GM12878 (cell line): ENCODE results near the gene TFR2. TPM values are rescaled to one million over a fixed set of nuclear protein-coding genes. Genes with fewer than 3 reads are reported as not detected.
A peak's percentile ranks its signal among the peaks of the same experiment; 100 is the strongest.

Source experiments
- BRCA1 ChIP-seq: IDR thresholded peaks from 2 replicates; pipeline ENCODE4 v1.6.1; 2011; ENCODE audit warnings: low read depth, low read length, improper control_type of control experiment
- CBX3 ChIP-seq: fragments of 200-600 bp; sonication (generic); IDR thresholded peaks from 2 replicates; pipeline ENCODE4 v1.6.1; 2016; ENCODE audit warnings: low read depth, borderline replicate concordance
- CHD1 ChIP-seq: IDR thresholded peaks from 2 replicates; pipeline ENCODE4 v1.6.1; 2012; ENCODE audit warnings: low read depth, low read length, improper control_type of control experiment
- CHD2 ChIP-seq: IDR thresholded peaks from 2 replicates; pipeline ENCODE4 v1.6.1; 2011; ENCODE audit warnings: low read depth, low read length, improper control_type of control experiment, borderline replicate concordance
- CREM ChIP-seq: IDR thresholded peaks from 2 replicates; pipeline ENCODE4 v1.6.1; 2014; ENCODE audit warnings: antibody characterized with exemption, low read depth
- EED ChIP-seq: sonication (generic); IDR thresholded peaks from 2 replicates; pipeline ENCODE4 v1.6.1; 2016; ENCODE audit warnings: antibody characterized with exemption, low read depth
- ETV6 ChIP-seq, 2 experiments: fragments of 450-650 bp in 1 of 2; IDR thresholded peaks in 1 of 2; conservative IDR thresholded peaks in 1 of 2; 2 replicates each; pipeline ENCODE4 v1.6.1; 2014; ENCODE audit warnings: antibody characterized with exemption in 1 of 2, borderline replicate concordance in 1 of 2, low read depth in 1 of 2, mild to moderate bottlenecking in 1 of 2, moderate library complexity in 1 of 2
- IKZF2 ChIP-seq, 2 experiments: fragments of 450-650 bp; IDR thresholded peaks; 2 replicates each; pipeline ENCODE4 v1.6.1; 2017; ENCODE audit warnings: mild to moderate bottlenecking in 2 of 2, moderate library complexity in 2 of 2
- MTA2 ChIP-seq: fragments of 450-650 bp; IDR thresholded peaks from 2 replicates; pipeline ENCODE4 v1.6.1; 2016; ENCODE audit warnings: low read depth, mild to moderate bottlenecking, moderate library complexity
- NRF1 ChIP-seq: conservative IDR thresholded peaks from 2 replicates; pipeline ENCODE4 v1.6.1; 2011; ENCODE audit warnings: mild to moderate bottlenecking, low read depth, low read length, improper control_type of control experiment
- RB1 ChIP-seq: fragments of 450-650 bp; formaldehyde crosslinking; IDR thresholded peaks from 2 replicates; pipeline ENCODE4 v1.6.1; 2017; ENCODE audit warnings: mild to moderate bottlenecking, borderline replicate concordance
- SUPT20H ChIP-seq: IDR thresholded peaks from 2 replicates; pipeline ENCODE4 v1.6.1; 2011; ENCODE audit warnings: low read depth, mild to moderate bottlenecking, low read length, moderate library complexity, borderline replicate concordance; ENCODE audit not compliant: control insufficient read depth
- YY1 ChIP-seq: IDR thresholded peaks from 2 replicates; pipeline ENCODE4 v1.6.1; 2011; ENCODE audit warnings: low read depth, mild to moderate bottlenecking, low read length
- polyA plus RNA-seq, 11 experiments: library from polyadenylated mRNA; depleted of rRNA in 4 of 11; unstranded in 6 of 11; stranded (reverse) in 5 of 11; fragments of >200 nt; fragmentation: Nextera tagmentation in 4 of 11; fragmentation: Illumina TruSeq in 1 of 11; extraction: Ambion mirVana in 4 of 11; extraction: Trizol in 1 of 11; gene quantifications; 1 replicate in 1 of 11; 2 replicates in 10 of 11; pipeline versions ENCODE4 v1.2.1 to v1.2.3, GENCODE V29; 2011 to 2016; ENCODE audit warnings: inconsistent platforms in 2 of 11, missing spikeins in 2 of 11, low read depth in 1 of 11
- total RNA-seq, 4 experiments: library from RNA; depleted of rRNA in 3 of 4; stranded (reverse); fragments of >200 nt in 3 of 4; fragmentation: Illumina TruSeq in 1 of 4; extraction: Trizol in 1 of 4; gene quantifications; 2 replicates each; pipeline versions ENCODE4 v1.2.1 to v1.2.3, GENCODE V29; 2013 to 2021
- TF ChIP-seq, protein P1 (sequence below): fragments of 450-650 bp; IDR thresholded peaks from 2 replicates; pipeline ENCODE4 v1.6.1; 2017; ENCODE audit warnings: mild to moderate bottlenecking, moderate library complexity
- TF ChIP-seq, protein P2 (sequence below): IDR thresholded peaks from 2 replicates; pipeline ENCODE4 v1.6.1; 2012; ENCODE audit warnings: low read depth, low read length, improper control_type of control experiment
- TF ChIP-seq, protein P3 (sequence below): IDR thresholded peaks from 2 replicates; pipeline ENCODE4 v1.6.1; 2012; ENCODE audit warnings: low read depth, low read length, improper control_type of control experiment
- TF ChIP-seq, protein P4 (sequence below): fragments of 450-650 bp; IDR thresholded peaks from 2 replicates; pipeline ENCODE4 v1.6.1; 2014; ENCODE audit warnings: mild to moderate bottlenecking
- TF ChIP-seq, protein P5 (sequence below): fragments of 450-650 bp; IDR thresholded peaks from 2 replicates; pipeline ENCODE4 v1.6.1; 2017; ENCODE audit warnings: mild to moderate bottlenecking, low read depth, inconsistent platforms; ENCODE audit not compliant: poor library complexity, severe bottlenecking
- TF ChIP-seq, protein P6 (sequence below): fragments of 450-650 bp; IDR thresholded peaks from 2 replicates; pipeline ENCODE4 v1.6.1; 2017; ENCODE audit warnings: borderline replicate concordance

TFR2 gene
- total and polyA plus RNA-seq, 10 of the 15 experiments (the other 5 are each of a cell fraction or from before 2014, with no cell fraction given), result 0.30 to 7.2 (median 1.8) TPM

DNA sequence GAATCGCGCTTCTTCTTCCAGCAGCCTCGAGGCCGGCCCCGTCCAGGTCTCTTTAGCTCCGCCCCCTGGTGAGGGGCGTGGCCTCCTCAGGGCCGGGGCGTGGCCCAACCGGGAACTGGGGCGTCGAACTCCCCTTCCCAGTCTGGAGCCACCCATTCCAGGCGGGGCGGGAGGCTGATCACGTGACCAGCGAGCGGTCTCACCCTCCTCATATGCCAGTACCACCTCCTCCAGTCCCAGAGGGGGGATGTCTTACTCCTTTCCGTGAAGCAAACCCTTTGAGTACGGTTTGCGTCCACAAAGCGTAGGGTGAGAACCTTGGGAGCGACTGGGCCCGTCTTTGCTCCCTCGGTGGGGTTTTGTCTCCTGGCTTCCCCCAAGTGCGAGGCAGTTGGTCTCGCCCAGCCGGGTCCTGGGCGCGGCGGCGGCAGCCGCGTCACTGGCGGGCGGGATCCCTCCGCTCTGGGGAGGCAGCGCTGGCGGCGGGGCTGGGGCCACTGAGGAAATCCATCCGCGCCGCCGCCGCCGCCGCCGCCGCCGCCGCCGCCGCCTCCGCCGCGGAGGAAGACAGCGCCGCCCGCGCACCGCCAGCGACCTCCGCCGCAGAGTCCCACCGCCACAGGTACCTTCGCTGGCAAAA is 32.1 kb upstream of the TFR2 start, which contains the start of gene GNB2 (continued):
- TF ChIP-seq, protein P1, sequence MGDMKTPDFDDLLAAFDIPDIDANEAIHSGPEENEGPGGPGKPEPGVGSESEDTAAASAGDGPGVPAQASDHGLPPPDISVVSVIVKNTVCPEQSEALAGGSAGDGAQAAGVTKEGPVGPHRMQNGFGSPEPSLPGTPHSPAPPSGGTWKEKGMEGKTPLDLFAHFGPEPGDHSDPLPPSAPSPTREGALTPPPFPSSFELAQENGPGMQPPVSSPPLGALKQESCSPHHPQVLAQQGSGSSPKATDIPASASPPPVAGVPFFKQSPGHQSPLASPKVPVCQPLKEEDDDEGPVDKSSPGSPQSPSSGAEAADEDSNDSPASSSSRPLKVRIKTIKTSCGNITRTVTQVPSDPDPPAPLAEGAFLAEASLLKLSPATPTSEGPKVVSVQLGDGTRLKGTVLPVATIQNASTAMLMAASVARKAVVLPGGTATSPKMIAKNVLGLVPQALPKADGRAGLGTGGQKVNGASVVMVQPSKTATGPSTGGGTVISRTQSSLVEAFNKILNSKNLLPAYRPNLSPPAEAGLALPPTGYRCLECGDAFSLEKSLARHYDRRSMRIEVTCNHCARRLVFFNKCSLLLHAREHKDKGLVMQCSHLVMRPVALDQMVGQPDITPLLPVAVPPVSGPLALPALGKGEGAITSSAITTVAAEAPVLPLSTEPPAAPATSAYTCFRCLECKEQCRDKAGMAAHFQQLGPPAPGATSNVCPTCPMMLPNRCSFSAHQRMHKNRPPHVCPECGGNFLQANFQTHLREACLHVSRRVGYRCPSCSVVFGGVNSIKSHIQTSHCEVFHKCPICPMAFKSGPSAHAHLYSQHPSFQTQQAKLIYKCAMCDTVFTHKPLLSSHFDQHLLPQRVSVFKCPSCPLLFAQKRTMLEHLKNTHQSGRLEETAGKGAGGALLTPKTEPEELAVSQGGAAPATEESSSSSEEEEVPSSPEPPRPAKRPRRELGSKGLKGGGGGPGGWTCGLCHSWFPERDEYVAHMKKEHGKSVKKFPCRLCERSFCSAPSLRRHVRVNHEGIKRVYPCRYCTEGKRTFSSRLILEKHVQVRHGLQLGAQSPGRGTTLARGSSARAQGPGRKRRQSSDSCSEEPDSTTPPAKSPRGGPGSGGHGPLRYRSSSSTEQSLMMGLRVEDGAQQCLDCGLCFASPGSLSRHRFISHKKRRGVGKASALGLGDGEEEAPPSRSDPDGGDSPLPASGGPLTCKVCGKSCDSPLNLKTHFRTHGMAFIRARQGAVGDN, result peak; percentile 73; the same call in 1 of the 2 replicates
- TF ChIP-seq, protein P2, sequence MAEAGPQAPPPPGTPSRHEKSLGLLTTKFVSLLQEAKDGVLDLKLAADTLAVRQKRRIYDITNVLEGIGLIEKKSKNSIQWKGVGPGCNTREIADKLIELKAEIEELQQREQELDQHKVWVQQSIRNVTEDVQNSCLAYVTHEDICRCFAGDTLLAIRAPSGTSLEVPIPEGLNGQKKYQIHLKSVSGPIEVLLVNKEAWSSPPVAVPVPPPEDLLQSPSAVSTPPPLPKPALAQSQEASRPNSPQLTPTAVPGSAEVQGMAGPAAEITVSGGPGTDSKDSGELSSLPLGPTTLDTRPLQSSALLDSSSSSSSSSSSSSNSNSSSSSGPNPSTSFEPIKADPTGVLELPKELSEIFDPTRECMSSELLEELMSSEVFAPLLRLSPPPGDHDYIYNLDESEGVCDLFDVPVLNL, result 0 out of 2 replicates have a peak, but pooled peaks have one; percentile 31
- peak; percentile 97 for TF ChIP-seq CHD2
- TF ChIP-seq, protein P3, sequence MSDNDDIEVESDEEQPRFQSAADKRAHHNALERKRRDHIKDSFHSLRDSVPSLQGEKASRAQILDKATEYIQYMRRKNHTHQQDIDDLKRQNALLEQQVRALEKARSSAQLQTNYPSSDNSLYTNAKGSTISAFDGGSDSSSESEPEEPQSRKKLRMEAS, result peak; percentile 9; the same call in 1 of the 2 replicates
- TF ChIP-seq RB1, result peak; percentile 97; the same call in 1 of the 2 replicates
- peak; percentile 89 for TF ChIP-seq EED
- TF ChIP-seq MTA2, result peak; percentile 51; the same call in 1 of the 2 replicates
- peak; percentile 100 for TF ChIP-seq CHD1
- TF ChIP-seq CREM, result peak; percentile 92
- TF ChIP-seq, protein P4, sequence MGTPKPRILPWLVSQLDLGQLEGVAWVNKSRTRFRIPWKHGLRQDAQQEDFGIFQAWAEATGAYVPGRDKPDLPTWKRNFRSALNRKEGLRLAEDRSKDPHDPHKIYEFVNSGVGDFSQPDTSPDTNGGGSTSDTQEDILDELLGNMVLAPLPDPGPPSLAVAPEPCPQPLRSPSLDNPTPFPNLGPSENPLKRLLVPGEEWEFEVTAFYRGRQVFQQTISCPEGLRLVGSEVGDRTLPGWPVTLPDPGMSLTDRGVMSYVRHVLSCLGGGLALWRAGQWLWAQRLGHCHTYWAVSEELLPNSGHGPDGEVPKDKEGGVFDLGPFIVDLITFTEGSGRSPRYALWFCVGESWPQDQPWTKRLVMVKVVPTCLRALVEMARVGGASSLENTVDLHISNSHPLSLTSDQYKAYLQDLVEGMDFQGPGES, result peak; percentile 62; the same call in 1 of the 2 replicates
- peak; percentile 90 to 91 for TF ChIP-seq IKZF2 (IDR thresholded peaks at IDR 0.05)
- peak in 1 of 2 experiments; percentile 72; a peak in 1 of 4 replicates for TF ChIP-seq ETV6 (conservative IDR thresholded peaks at IDR 0.05 in 1 of 2, IDR thresholded peaks at IDR 0.05 in 1 of 2; ENCODE audit: borderline replicate concordance in 1 of 2, low read depth in 1 of 2)
- TF ChIP-seq, protein P5, sequence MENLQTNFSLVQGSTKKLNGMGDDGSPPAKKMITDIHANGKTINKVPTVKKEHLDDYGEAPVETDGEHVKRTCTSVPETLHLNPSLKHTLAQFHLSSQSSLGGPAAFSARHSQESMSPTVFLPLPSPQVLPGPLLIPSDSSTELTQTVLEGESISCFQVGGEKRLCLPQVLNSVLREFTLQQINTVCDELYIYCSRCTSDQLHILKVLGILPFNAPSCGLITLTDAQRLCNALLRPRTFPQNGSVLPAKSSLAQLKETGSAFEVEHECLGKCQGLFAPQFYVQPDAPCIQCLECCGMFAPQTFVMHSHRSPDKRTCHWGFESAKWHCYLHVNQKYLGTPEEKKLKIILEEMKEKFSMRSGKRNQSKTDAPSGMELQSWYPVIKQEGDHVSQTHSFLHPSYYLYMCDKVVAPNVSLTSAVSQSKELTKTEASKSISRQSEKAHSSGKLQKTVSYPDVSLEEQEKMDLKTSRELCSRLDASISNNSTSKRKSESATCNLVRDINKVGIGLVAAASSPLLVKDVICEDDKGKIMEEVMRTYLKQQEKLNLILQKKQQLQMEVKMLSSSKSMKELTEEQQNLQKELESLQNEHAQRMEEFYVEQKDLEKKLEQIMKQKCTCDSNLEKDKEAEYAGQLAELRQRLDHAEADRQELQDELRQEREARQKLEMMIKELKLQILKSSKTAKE, result peak; percentile 97
- TF ChIP-seq, protein P6, sequence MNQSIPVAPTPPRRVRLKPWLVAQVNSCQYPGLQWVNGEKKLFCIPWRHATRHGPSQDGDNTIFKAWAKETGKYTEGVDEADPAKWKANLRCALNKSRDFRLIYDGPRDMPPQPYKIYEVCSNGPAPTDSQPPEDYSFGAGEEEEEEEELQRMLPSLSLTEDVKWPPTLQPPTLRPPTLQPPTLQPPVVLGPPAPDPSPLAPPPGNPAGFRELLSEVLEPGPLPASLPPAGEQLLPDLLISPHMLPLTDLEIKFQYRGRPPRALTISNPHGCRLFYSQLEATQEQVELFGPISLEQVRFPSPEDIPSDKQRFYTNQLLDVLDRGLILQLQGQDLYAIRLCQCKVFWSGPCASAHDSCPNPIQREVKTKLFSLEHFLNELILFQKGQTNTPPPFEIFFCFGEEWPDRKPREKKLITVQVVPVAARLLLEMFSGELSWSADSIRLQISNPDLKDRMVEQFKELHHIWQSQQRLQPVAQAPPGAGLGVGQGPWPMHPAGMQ, result no peak
- peak; percentile 46; the same call in 1 of the 2 replicates for TF ChIP-seq BRCA1
- TF ChIP-seq NRF1, result no peak
- no peak for TF ChIP-seq SUPT20H
- TF ChIP-seq CBX3, result no peak
- TF ChIP-seq YY1, result peak; percentile 79
